ENCODE measurements around the gene CD69. TPM values are rescaled to one million over a fixed set of nuclear protein-coding genes. Genes with fewer than 3 reads are reported as not detected.

CD69 gene
- total RNA-seq, 4 donors from 2014 or later: 0.99 to 6.7 (median 2.7) TPM

DNA sequence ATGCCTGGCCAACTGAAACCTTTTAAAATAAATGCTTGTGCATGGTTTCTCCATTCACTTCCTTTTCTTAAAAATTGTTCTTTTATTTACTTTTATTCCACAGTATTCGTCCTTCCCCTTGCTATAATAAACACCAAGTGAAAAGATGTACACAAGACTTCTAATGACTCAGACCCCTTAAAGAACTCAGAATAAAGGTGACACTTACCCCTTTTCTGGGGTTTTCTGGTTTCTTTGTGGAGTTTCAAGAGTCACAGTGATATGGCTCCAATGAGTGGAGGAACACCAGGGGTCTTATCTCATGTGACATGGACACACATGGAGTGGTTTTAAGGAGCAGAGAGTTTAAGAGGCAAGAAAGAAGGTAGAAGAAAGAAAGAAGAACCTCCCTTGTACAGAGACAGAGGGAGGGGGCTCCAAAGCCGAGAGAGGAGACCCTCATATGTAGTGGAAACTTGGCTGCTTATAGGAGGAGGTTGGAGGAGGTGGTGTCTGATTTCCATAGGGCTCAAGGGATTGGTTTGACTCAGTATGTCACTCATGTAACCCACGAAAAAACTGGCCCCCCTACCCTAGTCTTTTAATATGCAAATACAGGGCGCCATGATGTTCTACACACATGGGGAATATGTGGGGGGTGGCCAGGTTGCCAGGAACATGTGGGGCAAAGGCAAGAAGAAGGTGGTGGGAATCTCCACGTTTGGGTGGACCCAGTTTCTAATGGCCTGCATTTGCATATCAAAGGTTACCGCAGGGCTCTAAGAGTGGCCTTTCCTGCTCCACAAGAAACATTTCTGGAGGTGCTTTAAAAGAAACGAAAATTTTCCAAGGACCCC, 22.1 kb upstream of the CD69 start:
- 70 to 80% methylated on average over 7 of the region's 7 CpGs for WGBS, 2 donors
- H3K27ac ChIP-seq: no peak overlapping the region
- H3K27me3 ChIP-seq: no peaks in the 10 kb centered on the region
- TF ChIP-seq, protein P1, sequence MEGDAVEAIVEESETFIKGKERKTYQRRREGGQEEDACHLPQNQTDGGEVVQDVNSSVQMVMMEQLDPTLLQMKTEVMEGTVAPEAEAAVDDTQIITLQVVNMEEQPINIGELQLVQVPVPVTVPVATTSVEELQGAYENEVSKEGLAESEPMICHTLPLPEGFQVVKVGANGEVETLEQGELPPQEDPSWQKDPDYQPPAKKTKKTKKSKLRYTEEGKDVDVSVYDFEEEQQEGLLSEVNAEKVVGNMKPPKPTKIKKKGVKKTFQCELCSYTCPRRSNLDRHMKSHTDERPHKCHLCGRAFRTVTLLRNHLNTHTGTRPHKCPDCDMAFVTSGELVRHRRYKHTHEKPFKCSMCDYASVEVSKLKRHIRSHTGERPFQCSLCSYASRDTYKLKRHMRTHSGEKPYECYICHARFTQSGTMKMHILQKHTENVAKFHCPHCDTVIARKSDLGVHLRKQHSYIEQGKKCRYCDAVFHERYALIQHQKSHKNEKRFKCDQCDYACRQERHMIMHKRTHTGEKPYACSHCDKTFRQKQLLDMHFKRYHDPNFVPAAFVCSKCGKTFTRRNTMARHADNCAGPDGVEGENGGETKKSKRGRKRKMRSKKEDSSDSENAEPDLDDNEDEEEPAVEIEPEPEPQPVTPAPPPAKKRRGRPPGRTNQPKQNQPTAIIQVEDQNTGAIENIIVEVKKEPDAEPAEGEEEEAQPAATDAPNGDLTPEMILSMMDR (IDR thresholded peaks at IDR 0.05): no peak
- TF ChIP-seq POLR2A (IDR thresholded peaks at IDR 0.05): no peak
- intact Hi-C loops (cut with DNase I): no loop called here
- no peaks in the 10 kb centered on the region for H3K36me3 ChIP-seq
- H3K4me1 ChIP-seq: no peaks in the 10 kb centered on the region
- DNase-seq: no peak
- no peak overlapping the region for H3K4me3 ChIP-seq
- no peaks in the 10 kb centered on the region for H3K9me3 ChIP-seq

DNA sequence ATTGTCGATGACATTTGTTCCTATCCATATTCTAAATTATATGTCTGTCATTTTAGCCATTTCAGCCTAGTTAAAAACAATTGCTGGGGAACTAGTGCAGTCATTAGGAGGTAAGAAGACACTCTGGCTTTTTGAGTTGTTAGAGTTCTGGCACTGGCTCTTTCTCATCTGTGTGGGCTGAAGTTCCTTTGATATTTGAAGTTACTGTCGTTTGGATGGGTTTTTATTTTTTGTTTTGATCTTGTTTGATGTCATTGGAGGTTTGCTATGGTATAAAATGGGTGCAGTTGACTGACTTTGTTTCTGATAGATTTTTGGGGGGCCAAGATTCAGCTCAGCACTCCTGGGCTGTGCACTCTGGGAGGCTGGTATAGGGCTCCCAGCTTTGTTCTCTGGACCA, 20.7 kb upstream of the CD69 start:
- no peaks in the 10 kb centered on the region for H3K36me3 ChIP-seq
- H3K4me1 ChIP-seq: peaks cover 0 to 9% (median 0%) of the 10 kb centered on the region in 3 donors
- DNase-seq: no peak
- intact Hi-C loops (cut with DNase I): no loop called here
- 75 to 79% methylated on average over 2 of the region's 2 CpGs for WGBS, 2 donors
- no peak overlapping the region for H3K4me3 ChIP-seq
- H3K27me3 ChIP-seq: no peaks in the 10 kb centered on the region
- no peaks in the 10 kb centered on the region for H3K9me3 ChIP-seq
- no peak overlapping the region for H3K27ac ChIP-seq
- TF ChIP-seq POLR2A (IDR thresholded peaks at IDR 0.05): no peak
- TF ChIP-seq, protein P1 (IDR thresholded peaks at IDR 0.05): no peak

DNA sequence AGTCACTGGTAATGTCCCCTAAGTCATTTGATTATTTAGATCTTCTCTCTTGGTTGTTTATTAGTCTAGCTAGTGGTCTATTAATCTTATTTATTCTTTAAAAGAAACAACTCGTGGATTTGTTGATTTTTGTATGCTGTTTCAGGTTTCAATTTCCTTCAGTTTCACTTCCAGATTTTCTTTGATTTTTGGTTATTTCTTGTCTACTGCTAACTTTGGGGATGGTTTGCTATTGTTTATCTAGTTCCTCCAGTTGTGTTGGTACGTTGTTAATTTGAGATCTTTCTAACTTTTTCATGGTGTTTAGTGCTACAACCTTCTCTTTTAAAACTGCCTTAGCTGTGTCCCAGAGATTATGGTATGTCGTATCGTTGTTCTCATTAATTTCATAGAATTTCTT, 18.5 kb upstream of the CD69 start:
- H3K9me3 ChIP-seq: no peaks in the 10 kb centered on the region
- TF ChIP-seq, protein P1 (IDR thresholded peaks at IDR 0.05): no peak
- no peak for TF ChIP-seq POLR2A (IDR thresholded peaks at IDR 0.05)
- peaks cover 0 to 30% (median 15%) of the 10 kb centered on the region in 3 donors for H3K4me1 ChIP-seq
- intact Hi-C loops (cut with DNase I): no loop called here
- H3K27me3 ChIP-seq: no peaks in the 10 kb centered on the region
- no peak overlapping the region for H3K27ac ChIP-seq
- H3K4me3 ChIP-seq: no peak overlapping the region
- 66 to 73% methylated on average over 4 of the region's 4 CpGs for WGBS, 2 donors
- H3K36me3 ChIP-seq: no peaks in the 10 kb centered on the region
- no peak for DNase-seq

DNA sequence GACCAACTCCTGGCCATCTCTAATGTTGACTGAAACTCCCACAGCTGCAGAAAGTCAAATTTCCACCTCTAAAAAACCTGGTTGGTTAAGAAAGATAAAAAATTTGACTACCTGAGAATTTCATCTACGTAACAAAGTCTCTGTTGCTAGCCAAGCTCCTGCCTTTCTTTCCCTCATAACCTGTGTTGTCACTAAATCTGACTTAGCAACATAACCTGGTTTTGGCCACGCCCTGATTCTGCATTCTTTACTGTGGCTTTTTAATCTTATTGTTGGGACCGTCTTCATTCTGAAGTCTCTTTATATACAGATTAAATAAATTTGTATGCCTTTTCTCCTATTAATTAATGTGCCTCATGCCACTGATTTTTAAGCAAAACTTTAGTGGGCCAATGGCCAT, 16.1 kb upstream of the CD69 start:
- TF ChIP-seq POLR2A (IDR thresholded peaks at IDR 0.05): no peak
- TF ChIP-seq, protein P1 (IDR thresholded peaks at IDR 0.05): no peak
- Histone ChIP-seq H3K4me3 (no peak overlapping the region), H3K4me1 (peaks cover 0 to 35% (median 16%) of the 10 kb centered on the region in 3 donors), H3K9me3 (no peaks in the 10 kb centered on the region), H3K27ac (no peak overlapping the region), H3K36me3 (no peaks in the 10 kb centered on the region), H3K27me3 (no peaks in the 10 kb centered on the region)
- intact Hi-C loops (cut with DNase I): no loop called here
- no peak for DNase-seq
- 68 to 73% methylated on average over 3 of the region's 3 CpGs for WGBS, 2 donors

DNA sequence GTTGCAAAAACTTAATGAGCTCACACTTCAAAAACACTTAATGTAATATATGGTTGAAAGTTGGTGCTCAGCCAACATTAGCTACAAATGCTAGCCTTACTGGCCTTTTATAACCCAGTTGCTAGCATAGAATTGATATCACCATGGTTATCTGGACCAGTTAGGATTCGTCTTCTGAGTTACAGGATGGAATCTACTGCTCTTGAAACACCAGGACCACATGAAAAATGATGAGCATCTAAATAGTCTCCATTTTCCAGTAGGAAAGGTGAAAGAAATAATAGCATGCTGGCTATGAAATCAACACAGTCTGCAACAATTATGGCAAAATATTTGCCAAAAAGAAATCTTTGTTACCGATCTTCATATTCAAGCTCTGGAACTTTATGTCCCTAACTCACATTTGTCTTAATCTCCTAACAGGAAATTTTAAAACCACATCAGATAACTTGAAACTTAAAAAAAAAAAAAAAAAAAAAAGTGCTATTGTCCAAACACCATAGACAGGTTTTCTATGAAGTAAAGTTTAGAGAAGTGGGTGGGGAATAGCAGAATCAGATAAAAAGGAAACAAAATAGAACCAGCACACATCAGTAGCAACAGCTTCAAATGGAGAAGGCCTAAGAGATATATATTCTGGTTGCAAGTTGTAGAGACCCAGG, 12.6 kb upstream of the CD69 start:
- intact Hi-C loops (cut with DNase I): no loop called here
- TF ChIP-seq POLR2A (IDR thresholded peaks at IDR 0.05): no peak
- TF ChIP-seq, protein P1 (IDR thresholded peaks at IDR 0.05): no peak
- Histone ChIP-seq H3K9me3 (no peaks in the 10 kb centered on the region), H3K36me3 (no peaks in the 10 kb centered on the region), H3K4me1 (peaks cover 0 to 35% (median 16%) of the 10 kb centered on the region in 3 donors), H3K4me3 (no peak overlapping the region), H3K27me3 (no peaks in the 10 kb centered on the region), H3K27ac (no peak overlapping the region)
- no peak for DNase-seq
- 64 to 73% methylated on average over 2 of the region's 2 CpGs for WGBS, 2 donors
